Measurements from ENCODE around the gene NEMP1.
"Not testable (repeated sequence)": the region's sequence is repeated elsewhere in the genome, so short reads cannot be mapped to it uniquely, and the experiment has no call there.

NEMP1 gene

DNA sequence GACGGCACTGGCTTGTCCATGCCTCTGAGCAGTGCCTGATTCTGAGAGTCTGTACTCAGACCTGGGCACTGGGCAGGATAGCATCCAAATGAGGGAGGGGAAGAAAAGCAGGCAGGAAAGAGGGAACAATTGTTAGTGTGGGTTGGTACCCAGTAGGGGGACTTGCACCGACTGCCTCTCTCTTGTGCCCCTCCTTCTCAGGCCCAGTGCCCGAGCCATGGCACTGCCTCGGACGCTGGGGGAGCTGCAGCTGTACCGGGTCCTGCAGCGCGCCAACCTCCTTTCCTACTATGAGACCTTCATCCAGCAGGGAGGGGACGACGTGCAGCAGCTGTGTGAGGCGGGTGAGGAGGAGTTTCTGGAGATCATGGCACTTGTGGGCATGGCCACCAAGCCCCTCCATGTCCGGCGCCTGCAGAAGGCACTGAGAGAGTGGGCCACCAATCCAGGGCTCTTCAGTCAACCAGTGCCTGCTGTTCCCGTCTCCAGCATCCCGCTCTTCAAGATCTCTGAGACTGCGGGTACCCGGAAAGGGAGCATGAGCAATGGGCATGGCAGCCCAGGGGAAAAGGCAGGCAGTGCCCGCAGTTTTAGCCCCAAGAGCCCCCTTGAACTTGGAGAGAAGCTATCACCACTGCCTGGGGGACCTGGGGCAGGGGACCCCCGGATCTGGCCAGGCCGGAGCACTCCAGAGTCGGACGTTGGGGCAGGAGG, 12.5 kb upstream of the NEMP1 start:
- DNase-seq (ENCODE audit: low spot score): peak; percentile 54

DNA sequence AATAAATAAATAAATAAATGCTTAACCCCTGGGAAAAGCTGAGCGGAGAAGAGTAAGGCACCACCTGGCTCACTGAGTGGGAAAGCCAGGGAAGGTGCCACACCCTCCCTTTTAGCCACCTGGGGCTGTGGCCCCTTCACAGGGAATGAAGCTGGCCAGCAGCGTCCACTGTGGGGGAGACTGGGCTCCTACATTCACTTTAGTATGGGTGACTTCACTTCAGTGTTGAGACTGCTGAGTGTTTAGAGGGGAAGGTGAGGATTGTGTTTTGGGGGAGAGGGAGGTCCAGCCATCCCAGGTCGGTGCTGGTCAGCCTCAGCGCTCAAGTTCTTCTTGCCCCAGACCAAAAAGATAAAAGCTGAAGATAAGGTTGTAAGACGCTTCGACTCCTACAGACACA, 11.9 kb upstream of the NEMP1 start:
- peak; percentile 16 for DNase-seq (ENCODE audit: low spot score)

- DNase-seq (ENCODE audit: low spot score): peak; percentile 65
These were observed 11.0 kb upstream of the NEMP1 start for GRCh38 chr12:57089271-57090245.

DNA sequence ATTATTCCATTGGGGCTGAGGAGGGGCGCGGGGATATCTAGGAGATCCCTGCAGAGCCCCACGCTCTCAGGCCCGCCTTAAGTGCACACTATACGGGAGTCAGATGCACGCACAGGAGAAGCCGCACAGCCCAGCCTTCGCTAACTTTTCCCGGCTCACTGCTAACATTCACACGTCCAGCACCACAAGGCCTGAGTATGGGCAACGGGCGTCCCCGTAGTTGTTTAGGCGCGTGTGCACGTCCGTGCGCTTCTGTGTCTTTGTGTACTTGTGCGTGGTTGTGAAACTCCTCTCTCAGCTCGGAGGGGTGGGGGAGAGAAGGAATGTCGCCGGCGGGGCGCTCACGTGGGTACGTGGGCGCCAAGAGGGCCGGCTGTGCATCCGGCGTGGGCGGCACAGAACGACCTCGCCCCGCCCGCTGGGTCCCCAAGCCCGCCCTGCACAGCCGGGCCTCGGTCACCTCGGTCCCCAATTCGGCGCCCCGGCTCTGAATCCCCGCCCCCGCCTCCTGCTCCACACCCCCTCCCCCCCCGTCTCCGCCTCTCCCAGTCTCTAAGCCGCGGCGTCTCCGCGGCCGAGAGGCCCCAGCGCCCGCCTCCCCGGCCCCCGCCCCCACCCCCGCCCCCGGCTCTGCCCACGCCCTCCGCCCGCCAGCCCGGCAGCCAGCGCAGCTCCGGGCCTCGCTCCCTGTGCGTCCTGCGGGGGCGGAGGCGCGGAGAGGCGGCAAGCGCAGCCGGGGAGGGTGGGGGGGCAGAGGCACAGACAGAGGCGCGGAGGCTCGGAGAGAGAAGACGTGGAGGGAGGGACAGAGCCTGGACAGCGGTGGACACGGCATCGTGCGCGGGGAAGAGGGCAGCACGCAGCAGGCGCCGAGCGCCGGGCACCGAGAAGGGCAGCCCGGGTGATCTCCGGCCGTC, 10.0 kb upstream of the NEMP1 start, which contains the start of gene NAB2:
Gene NAB2, plus strand, starts transcription at position 761 of the 917 bp plus-strand sequence. CDS start 158 bp downstream, outside the sequence.
- peak; percentile 92 for DNase-seq (ENCODE audit: low spot score)

DNA sequence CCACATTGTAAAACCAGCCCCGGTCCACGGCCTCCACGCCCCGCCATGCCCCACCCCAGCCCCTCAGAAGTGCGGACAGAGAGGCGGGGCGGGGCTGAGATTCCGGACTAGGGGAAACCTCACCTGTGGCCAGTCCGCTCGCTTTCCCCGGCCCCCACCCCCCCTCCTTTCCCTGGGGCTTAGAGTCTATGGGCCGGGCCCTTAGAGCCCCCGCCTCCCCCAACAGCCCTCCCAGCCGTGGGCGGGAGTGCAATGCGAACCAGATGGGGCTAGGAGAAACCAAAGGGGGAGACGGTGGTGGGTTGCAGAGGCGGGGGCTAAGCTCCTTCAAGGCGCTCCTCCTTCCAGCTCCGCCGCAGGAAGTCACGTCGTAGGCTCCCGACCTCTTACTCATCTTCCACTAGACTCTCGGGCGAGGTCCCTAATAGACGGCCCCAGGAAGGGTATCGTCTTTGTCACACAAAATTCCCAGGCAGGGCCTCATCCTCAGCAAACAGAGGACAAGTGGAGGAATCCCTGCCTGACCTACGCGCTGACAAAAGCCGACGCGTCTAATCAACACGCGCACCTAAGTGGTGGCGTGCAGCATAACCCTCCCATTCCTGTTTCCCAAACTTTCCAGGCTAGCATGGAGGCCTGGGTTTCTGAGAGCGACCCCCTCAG, 9.2 kb upstream of the NEMP1 start:
- peak; percentile 81 for DNase-seq (ENCODE audit: low spot score)

- DNase-seq (ENCODE audit: low spot score): peak; percentile 84
These were observed 8.6 kb upstream of the NEMP1 start for GRCh38 chr12:57087010-57087690.

GRCh38 chr12:57086493-57087009, 8.0 kb upstream of the NEMP1 start:
- DNase-seq (ENCODE audit: low spot score): peak; percentile 78

DNA sequence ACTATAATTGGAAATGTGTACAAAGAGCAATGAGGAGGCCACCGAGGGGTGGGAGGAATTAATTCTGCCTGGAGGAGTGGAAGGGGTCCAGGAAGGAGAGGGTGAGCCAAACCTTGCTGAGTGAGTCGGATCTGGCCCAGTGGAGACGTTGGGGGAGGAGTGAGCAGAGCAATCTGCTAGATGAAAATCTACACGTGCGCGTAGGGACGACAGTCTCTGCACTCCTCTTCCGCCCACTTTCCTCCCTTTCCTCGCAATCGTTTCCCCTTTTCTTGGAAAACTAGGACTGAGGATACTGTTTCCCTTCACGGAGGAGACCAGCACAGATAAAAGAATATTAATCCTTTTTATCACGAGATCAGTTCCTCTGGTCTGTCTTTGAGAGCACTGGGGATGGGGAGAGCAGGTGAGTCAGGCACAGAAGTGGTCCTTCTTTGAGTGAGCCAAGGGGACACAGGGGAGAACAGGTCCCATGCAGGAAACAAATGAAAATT, 7.5 kb upstream of the NEMP1 start:
- peak; percentile 19 for DNase-seq (ENCODE audit: low spot score)

GRCh38 chr12:57080855-57081254, 2.3 kb upstream of the NEMP1 start:
- no peak for DNase-seq (ENCODE audit: low spot score)

- DNase-seq (ENCODE audit: low spot score): no peak
These were observed 1.2 kb upstream of the NEMP1 start for GRCh38 chr12:57079821-57080220.

- DNase-seq (ENCODE audit: low spot score): not testable (repeated sequence)
These were observed 4.8 kb downstream of the NEMP1 start for GRCh38 chr12:57073566-57074450.

GRCh38 chr12:57072661-57073060, 5.9 kb downstream of the NEMP1 start:
- no peak for DNase-seq (ENCODE audit: low spot score)

DNA sequence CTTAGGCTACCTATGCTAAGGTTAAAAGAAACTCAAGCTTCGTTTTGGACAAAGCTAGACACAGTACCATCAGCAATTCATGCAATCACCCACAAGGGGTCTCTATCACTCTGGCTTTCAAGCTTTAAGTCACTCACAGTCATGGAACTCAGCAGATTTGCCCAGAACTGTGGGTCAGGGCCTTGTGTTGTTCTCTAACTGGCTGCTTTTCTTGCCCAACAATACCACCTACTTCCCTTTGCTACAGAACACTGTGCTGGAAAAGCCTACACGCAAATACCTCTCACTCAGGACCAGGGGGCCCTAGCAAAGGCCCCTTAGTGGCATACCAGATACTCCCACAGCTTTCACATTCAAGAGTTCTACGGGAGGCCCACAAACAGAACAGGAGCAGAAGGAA, 9.1 kb downstream of the NEMP1 start:
- peak; percentile 54 for DNase-seq (ENCODE audit: low spot score)

DNA sequence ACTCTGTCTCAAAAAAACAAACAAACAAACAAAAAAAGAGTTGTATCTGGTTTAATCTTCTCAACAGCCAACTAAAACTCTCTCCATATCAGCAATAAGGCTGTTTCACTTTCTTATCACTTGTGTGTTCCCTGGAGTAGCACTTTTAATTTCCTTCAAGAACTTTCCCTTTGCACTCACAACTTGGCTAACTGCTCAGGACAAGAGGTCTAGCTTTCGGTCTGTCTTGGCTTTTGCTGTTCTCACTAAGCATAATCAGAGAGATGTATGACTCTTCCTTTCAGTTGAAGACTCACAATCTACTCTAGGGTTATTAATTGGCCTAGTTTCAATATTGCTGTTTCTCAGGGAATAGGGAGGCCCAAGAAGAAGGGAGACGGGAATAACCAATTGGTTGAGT, 12.3 kb downstream of the NEMP1 start:
- no peak for DNase-seq (ENCODE audit: low spot score)

- DNase-seq (ENCODE audit: low spot score): no peak
These were observed 14.5 kb downstream of the NEMP1 start for GRCh38 chr12:57063991-57064685.

DNA sequence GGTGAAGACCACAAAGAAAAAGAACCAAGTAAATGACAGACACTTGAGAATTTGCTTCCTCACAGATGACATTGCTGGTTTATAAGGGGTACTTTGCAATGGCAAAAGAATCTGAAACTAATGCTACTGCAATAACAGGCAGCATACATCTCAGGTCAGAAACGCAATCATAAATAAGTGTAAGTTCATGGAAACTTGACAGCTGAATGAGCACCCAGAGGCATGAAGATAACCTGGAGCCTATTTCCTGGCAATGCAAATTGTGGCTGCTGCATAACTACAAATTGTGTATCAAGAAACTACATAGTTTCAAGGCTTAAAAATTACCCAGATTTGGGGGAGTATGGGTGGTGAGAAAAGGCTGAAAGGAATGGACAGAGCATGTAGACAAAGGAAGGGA, 20.1 kb downstream of the NEMP1 start:
- no peak for DNase-seq (ENCODE audit: low spot score)

DNA sequence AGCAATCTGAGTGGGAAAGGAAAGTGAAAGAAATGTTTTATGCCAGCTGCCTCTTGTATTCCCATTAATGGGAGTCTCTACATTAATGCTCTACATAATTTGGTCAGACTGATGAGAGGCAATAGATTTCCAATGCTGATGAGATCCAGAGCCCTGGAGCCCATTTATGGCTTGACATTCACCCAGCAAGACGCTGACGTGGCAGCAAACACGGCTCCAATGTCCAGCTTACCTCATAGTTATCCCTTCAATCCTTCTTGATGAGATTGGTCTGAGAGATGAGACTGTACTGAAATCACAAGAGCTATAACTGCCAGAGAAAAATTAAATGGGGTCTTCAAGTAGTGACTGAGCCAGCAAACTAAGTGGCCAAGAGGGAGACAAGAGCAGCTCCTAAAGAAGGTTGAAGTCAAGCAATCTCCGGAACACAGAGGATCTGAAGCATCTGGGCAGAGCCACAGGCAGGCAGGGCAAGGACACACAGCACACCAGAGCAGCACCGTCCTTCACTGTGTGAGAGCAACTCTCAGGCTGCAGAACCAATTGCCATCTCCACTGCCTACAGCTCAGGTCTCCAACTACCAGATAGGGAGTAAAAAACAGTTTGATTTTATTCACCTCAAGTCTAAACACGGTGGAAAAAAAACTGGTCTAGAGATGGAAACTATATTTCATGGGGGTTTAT, 21.4 kb downstream of the NEMP1 start:
- DNase-seq (ENCODE audit: low spot score): no peak

DNA sequence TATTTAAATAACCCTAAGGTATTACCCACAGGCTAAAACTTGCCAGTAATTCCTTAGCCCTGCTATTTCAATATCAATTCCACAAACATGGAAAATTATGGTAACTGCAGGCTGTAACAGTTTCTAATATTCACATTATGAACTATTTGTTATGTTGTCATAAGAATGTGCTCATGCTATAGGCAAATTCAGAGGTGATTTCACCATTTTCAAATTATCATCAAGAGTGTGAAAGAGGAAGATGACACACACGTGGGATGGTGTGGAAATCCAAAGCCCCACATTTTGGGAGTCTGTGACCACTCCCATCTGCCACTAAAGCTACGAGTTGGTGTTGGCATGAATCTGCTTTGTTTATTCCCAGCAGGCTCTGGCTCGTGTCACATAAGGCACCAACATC, 22.8 kb downstream of the NEMP1 start:
- no peak for DNase-seq (ENCODE audit: low spot score)

Data from hepatic stellate cell (primary cell).